ENCODE results near the gene RUBCN.
"Not testable (repeated sequence)": the region's sequence is repeated elsewhere in the genome, so short reads cannot be mapped to it uniquely, and the experiment has no call there.

The RUBCN gene

GRCh38 chr3:197737749-197738462, 1.2 kb upstream of the RUBCN start:
- POLR2A ChIA-PET: no interaction called here
- no peak for TF ChIP-seq CTCF (IDR thresholded peaks at IDR 0.05; ENCODE audit: insufficient read depth, low read length, missing control alignments)
- peak overlapping the region; percentile 77 for H3K4me3 ChIP-seq (ENCODE audit: low read depth, low read length)
- DNase-seq (ENCODE audit: low read depth, low spot score): no peak
- CTCF ChIA-PET: interaction anchor here (1.5 kb wide), 1 partner anchor 11 kb away, joined by 4 read pairs; no protein-coding TSS in a partner anchor

- DNase-seq (ENCODE audit: low read depth, low spot score): no peak
- ChIA-PET CTCF (no interaction called here), POLR2A (no interaction called here)
- peak overlapping the region; percentile 77 for H3K4me3 ChIP-seq (ENCODE audit: low read depth, low read length)
- TF ChIP-seq CTCF (IDR thresholded peaks at IDR 0.05; ENCODE audit: insufficient read depth, low read length, missing control alignments): no peak
These were observed 580 bp upstream of the RUBCN start for GRCh38 chr3:197737319-197737649.

- CTCF ChIA-PET: interaction anchor here (0.9 to 1.8 kb wide), 4 partner anchors 11 to 25 kb away, joined by 3 to 5 read pairs (median 4); no protein-coding TSS in a partner anchor
- no peak for DNase-seq (ENCODE audit: low read depth, low spot score)
These were observed 654 bp downstream of the RUBCN start for GRCh38 chr3:197736010-197736490.

GRCh38 chr3:197734667-197735318, 1.9 kb downstream of the RUBCN start:
- no peak for DNase-seq (ENCODE audit: low read depth, low spot score)
- ChIA-PET POLR2A (interaction anchor here (0.7 kb wide), 1 partner anchor 53 kb away, joined by 3 read pairs; no protein-coding TSS in a partner anchor), CTCF (interaction anchor here (0.9 to 1.8 kb wide), 2 partner anchors 12 to 14 kb away, joined by 3 to 5 read pairs; no protein-coding TSS in a partner anchor)
- TF ChIP-seq CTCF (IDR thresholded peaks at IDR 0.05; ENCODE audit: insufficient read depth, low read length, missing control alignments): no peak
- no peak overlapping the region for H3K4me3 ChIP-seq (ENCODE audit: low read depth, low read length)

More at GRCh38 chr3:197736010-197736490, 654 bp downstream of the RUBCN start:
- H3K4me3 ChIP-seq (ENCODE audit: low read depth, low read length): peak overlapping the region; percentile 77
- POLR2A ChIA-PET: no interaction called here
- no peak for TF ChIP-seq CTCF (IDR thresholded peaks at IDR 0.05; ENCODE audit: insufficient read depth, low read length, missing control alignments)

- CTCF ChIA-PET: interaction anchor here (1.2 kb wide), 1 partner anchor 12 kb away, joined by 3 read pairs; no protein-coding TSS in a partner anchor
These were observed 3.7 kb downstream of the RUBCN start for GRCh38 chr3:197733042-197733441.

GRCh38 chr3:197731483-197731882, 5.2 kb downstream of the RUBCN start:
- POLR2A ChIA-PET; DNase-seq (ENCODE audit: low read depth, low spot score); CTCF ChIA-PET; H3K4me3 ChIP-seq (ENCODE audit: low read depth, low read length): not testable (repeated sequence)

More at GRCh38 chr3:197733042-197733441, 3.7 kb downstream of the RUBCN start:
- no peak for TF ChIP-seq CTCF (IDR thresholded peaks at IDR 0.05; ENCODE audit: insufficient read depth, low read length, missing control alignments)
- POLR2A ChIA-PET: no interaction called here
- no peak overlapping the region for H3K4me3 ChIP-seq (ENCODE audit: low read depth, low read length)
- no peak for DNase-seq (ENCODE audit: low read depth, low spot score)

- CTCF ChIA-PET: interaction anchor here (0.6 to 2.3 kb wide), 3 partner anchors 13 to 58 kb away, joined by 3 to 7 read pairs (median 7); partner anchors contain the start of gene FYTTD1
- H3K4me3 ChIP-seq (ENCODE audit: low read depth, low read length); POLR2A ChIA-PET; DNase-seq (ENCODE audit: low read depth, low spot score): not testable (repeated sequence)
These were observed 5.9 kb downstream of the RUBCN start for GRCh38 chr3:197730770-197731169.
